HCT116 (cell line): ENCODE results near the gene PRR14. TPM values are rescaled to one million over a fixed set of nuclear protein-coding genes. Genes with fewer than 3 reads are reported as not detected.
"Not testable (repeated sequence)": the region's sequence is repeated elsewhere in the genome, so short reads cannot be mapped to it uniquely, and the experiment has no call there.

Source experiments
- ATAC-seq: fragments of 200-7000 bp; cut with Tn5 transposase; 2 replicates; pipeline ENCODE4 v1.9.1; 2020; ENCODE audit warnings: mild to moderate bottlenecking, moderate library complexity
- BruUV-seq: library from RNA; stranded (reverse); fragments of 400-500 nt; replicated peaks from 2 replicates; lab custom pipeline; 2021; lab: Mats Ljungman, UMichigan
- CTCF ChIA-PET: fragments of 300-600 bp; sonication (Branson Sonifier 250); formaldehyde crosslinking; loops from one replicate; lab custom pipeline; 2021; ENCODE audit warnings: antibody characterized with exemption; lab: Charles Lee
- POLR2A ChIA-PET: fragments of 300-600, 350-600 bp; sonication (Branson Sonifier 250); formaldehyde crosslinking; loops from one replicate; lab custom pipeline; 2021; ENCODE audit warnings: antibody characterized with exemption; lab: Charles Lee
- RAD21 ChIA-PET, 2 experiments: fragments of 300-600 bp; sonication (Branson Sonifier 250); formaldehyde crosslinking; loops; one replicate each; lab custom pipeline; 2023; ENCODE audit warnings: low total read pairs in 2 of 2; ENCODE audit not compliant: uncharacterized antibody in 2 of 2, unreplicated experiment in 2 of 2, low non-redundant PET in 1 of 2; lab: Charles Lee
- DNase-seq: peaks from one replicate; pipeline ENCODE4 v3.0.0-alpha.2; 2010; ENCODE audit warnings: low read depth, low spot score
- H2AFZ ChIP-seq: fragments of 200-600 bp; shearing (Covaris generic), sonication (generic); 2 replicates; pipeline ENCODE4 v1.6.1; 2017; ENCODE audit warnings: low read depth, mixed run types, mixed read lengths, antibody characterized with exemption, low read length; ENCODE audit not compliant: poor library complexity, severe bottlenecking
- H3K27ac ChIP-seq: 2 replicates; pipeline ENCODE4 v1.5.1; 2012; ENCODE audit warnings: low read depth, low read length
- H3K27me3 ChIP-seq: fragments of 200-600 bp; sonication (generic); 2 replicates; pipeline ENCODE4 v1.6.1; 2016; ENCODE audit warnings: mixed run types, low read length, mixed read lengths; ENCODE audit not compliant: insufficient read depth
- H3K36me3 ChIP-seq, 2 experiments: fragments of 200-500 bp in 1 of 2; fragments of 200-600 bp in 1 of 2; sonication (Bioruptor generic) in 1 of 2; sonication (generic) in 1 of 2; 2 replicates each; pipeline versions ENCODE4 v1.5.1 to v1.6.1; 2014 to 2016; ENCODE audit warnings: low read length in 2 of 2, inconsistent platforms in 1 of 2, mixed read lengths in 1 of 2, mixed run types in 1 of 2; ENCODE audit not compliant: insufficient read depth in 2 of 2, control insufficient read depth in 1 of 2
- H3K4me1 ChIP-seq, 2 experiments: fragments of 200-600 bp in 1 of 2; sonication (generic) in 1 of 2; 2 replicates each; pipeline versions ENCODE4 v1.5.1 to v1.6.1; 2012 to 2017; ENCODE audit warnings: low read length in 2 of 2, inconsistent platforms in 1 of 2, mild to moderate bottlenecking in 1 of 2, mixed read lengths in 1 of 2, mixed run types in 1 of 2, moderate library complexity in 1 of 2; ENCODE audit not compliant: insufficient read depth in 2 of 2, control insufficient read depth in 1 of 2
- H3K4me2 ChIP-seq: fragments of 200-600 bp; sonication (generic); 2 replicates; pipeline ENCODE4 v1.6.1; 2017; ENCODE audit warnings: mixed run types, low read length, mixed read lengths
- H3K4me3 ChIP-seq, 2 experiments: fragments of 200-600 bp in 1 of 2; sonication (generic) in 1 of 2; replicated peaks in 1 of 2; 2 replicates each; pipeline ENCODE4 v1.5.1; 2011 to 2016; ENCODE audit warnings: low read length in 2 of 2, control low read depth in 1 of 2, low read depth in 1 of 2, mild to moderate bottlenecking in 1 of 2, mixed read lengths in 1 of 2, mixed run types in 1 of 2
- H3K79me2 ChIP-seq: fragments of 200-600 bp; sonication (generic); 2 replicates; pipeline ENCODE4 v1.6.1; 2017; ENCODE audit warnings: mild to moderate bottlenecking, mixed run types, low read length, moderate library complexity, mixed read lengths; ENCODE audit not compliant: insufficient read depth
- H3K9ac ChIP-seq: fragments of 200-600 bp; sonication (generic); 2 replicates; pipeline ENCODE4 v1.6.1; 2016; ENCODE audit warnings: low read length, mixed read lengths
- H3K9me2 ChIP-seq: fragments of 200-600 bp; sonication (generic), shearing (Covaris generic); 2 replicates; pipeline ENCODE4 v1.6.1; 2017; ENCODE audit warnings: mixed run types, mild to moderate bottlenecking, moderate library complexity; ENCODE audit not compliant: insufficient read depth
- H3K9me3 ChIP-seq, 2 experiments: fragments of 200-500 bp in 1 of 2; fragments of 200-600 bp in 1 of 2; sonication (Bioruptor generic) in 1 of 2; sonication (generic) in 1 of 2; 2 replicates each; pipeline ENCODE4 v1.6.1; 2014 to 2017; ENCODE audit warnings: low read length in 2 of 2, mixed read lengths in 2 of 2, inconsistent platforms in 1 of 2, low read depth in 1 of 2, mild to moderate bottlenecking in 1 of 2, mixed run types in 1 of 2, moderate library complexity in 1 of 2; ENCODE audit not compliant: control insufficient read depth in 1 of 2, insufficient read depth in 1 of 2
- H4K20me1 ChIP-seq: fragments of 200-600 bp; sonication (generic), shearing (Covaris generic); 2 replicates; pipeline ENCODE4 v1.6.1; 2017; ENCODE audit warnings: mixed run types, mild to moderate bottlenecking, moderate library complexity; ENCODE audit not compliant: insufficient read depth
- CBX3 ChIP-seq: IDR thresholded peaks from 2 replicates; pipeline ENCODE4 v1.6.1; 2012; ENCODE audit warnings: low read depth
- CEBPB ChIP-seq: IDR thresholded peaks from 2 replicates; pipeline ENCODE4 v1.6.1; 2012; ENCODE audit warnings: low read depth
- EGR1 ChIP-seq: IDR thresholded peaks from 2 replicates; pipeline ENCODE4 v1.6.1; 2012; ENCODE audit warnings: low read depth
- EZH2 ChIP-seq: fragments of 200-600 bp; sonication (generic); IDR thresholded peaks from 2 replicates; pipeline ENCODE4 v1.6.1; 2017; ENCODE audit warnings: antibody characterized with exemption, mixed run types
- FOSL1 ChIP-seq: IDR thresholded peaks from 2 replicates; pipeline ENCODE4 v1.6.1; 2012; ENCODE audit warnings: low read depth
- POLR2A ChIP-seq: IDR thresholded peaks from 2 replicates; pipeline ENCODE4 v1.7.0; 2011; ENCODE audit warnings: borderline replicate concordance; ENCODE audit not compliant: insufficient read depth, insufficient read length; ENCODE audit errors: extremely low read depth
- RAD21 ChIP-seq: IDR thresholded peaks from 2 replicates; pipeline ENCODE4 v1.6.1; 2012; ENCODE audit warnings: low read depth, mild to moderate bottlenecking
- SP1 ChIP-seq: IDR thresholded peaks from 2 replicates; pipeline ENCODE4 v1.6.1; 2012; ENCODE audit warnings: low read depth
- SRF ChIP-seq: IDR thresholded peaks from 2 replicates; pipeline ENCODE4 v1.6.1; 2012; ENCODE audit warnings: low read depth
- TCF7L2 ChIP-seq: IDR thresholded peaks from 2 replicates; pipeline ENCODE4 v1.7.0; 2011; ENCODE audit warnings: borderline replicate concordance, inconsistent platforms; ENCODE audit not compliant: insufficient read depth, insufficient read length; ENCODE audit errors: extremely low read depth
- YY1 ChIP-seq: IDR thresholded peaks from 2 replicates; pipeline ENCODE4 v1.6.1; 2011; ENCODE audit warnings: low read length, low read depth, moderate library complexity, mild to moderate bottlenecking; ENCODE audit not compliant: insufficient replicate concordance; ENCODE audit errors: extremely low read depth
- ZFX ChIP-seq: fragments of 450-650 bp; IDR thresholded peaks from 2 replicates; pipeline ENCODE4 v1.6.1; 2017
- intact Hi-C: fragments of 100-400 bp; cut with micrococcal nuclease; formaldehyde crosslinking; loops from 2 replicates; pipeline ENCODE4 v1.10.0; 2022
- total RNA-seq: library from RNA; stranded (reverse); gene quantifications from one replicate; pipeline ENCODE4 v1.2.1, GENCODE V29; 2021; ENCODE audit not compliant: unreplicated experiment
- TF ChIP-seq, protein P1 (sequence below), 3 experiments: fragments of 200-600 bp in 1 of 3; sonication (generic) in 1 of 3; IDR thresholded peaks in 2 of 3; conservative IDR thresholded peaks in 1 of 3; 2 replicates each; pipeline ENCODE4 v1.5.1; 2012 to 2017; ENCODE audit warnings: low read depth in 2 of 3, low read length in 2 of 3, antibody characterized with exemption in 1 of 3, borderline replicate concordance in 1 of 3, control low read depth in 1 of 3, mild to moderate bottlenecking in 1 of 3, mixed read lengths in 1 of 3, mixed run types in 1 of 3, moderate library complexity in 1 of 3; ENCODE audit not compliant: insufficient read depth in 1 of 3
- TF ChIP-seq, protein P2 (sequence below): IDR thresholded peaks from 2 replicates; pipeline ENCODE4 v1.6.1; 2011; ENCODE audit warnings: mild to moderate bottlenecking, low read length, moderate library complexity; ENCODE audit not compliant: insufficient replicate concordance; ENCODE audit errors: extremely low read depth
- TF ChIP-seq, protein P3 (sequence below): IDR thresholded peaks from 2 replicates; pipeline ENCODE4 v1.6.1; 2012

Gene PRR14
- total RNA-seq, 1 experiment from 2014 or later, result 56.2 TPM

DNA sequence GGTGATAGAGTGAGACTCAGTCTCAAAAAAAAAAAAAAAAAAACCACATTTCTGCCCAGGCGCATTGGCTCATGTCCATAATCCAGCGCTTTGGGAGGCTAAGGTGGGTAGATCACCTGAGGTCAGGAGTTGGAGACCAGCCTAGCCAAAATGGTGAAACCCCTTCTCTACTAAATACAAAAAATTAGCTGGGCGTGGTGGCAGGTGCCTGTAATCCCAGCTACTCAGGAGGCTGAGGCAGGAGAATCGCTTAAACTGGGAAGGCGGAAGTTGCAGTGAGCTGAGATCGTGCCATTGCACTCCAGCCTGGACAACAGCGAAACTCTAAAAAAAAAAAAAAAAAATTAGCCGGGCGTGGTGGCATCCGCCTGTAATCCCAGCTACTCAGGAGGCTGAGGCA, 13.6 kb upstream of the PRR14 start:
- H3K36me3 ChIP-seq, H3K4me2 ChIP-seq, H4K20me1 ChIP-seq, H3K9me2 ChIP-seq, H3K27me3 ChIP-seq, H3K9me3 ChIP-seq, H2AFZ ChIP-seq, H3K27ac ChIP-seq, H3K4me3 ChIP-seq, BruUV-seq, RAD21 ChIA-PET, intact Hi-C loops, DNase-seq, ATAC-seq, H3K9ac ChIP-seq: not testable (repeated sequence)
- peaks cover 13% of the 10 kb centered on the region for H3K79me2 ChIP-seq
- H3K4me1 ChIP-seq, result peaks cover 8 to 35% of the 10 kb centered on the region in 2 experiments; a peak in 3 of 4 replicates
- POLR2A ChIA-PET, result interaction anchor here (0.7 kb wide), 1 partner anchor 178 kb away, joined by 3 read pairs; no protein-coding TSS in a partner anchor
- CTCF ChIA-PET, result interaction anchor here (1.3 to 1.7 kb wide), 6 partner anchors 10 to 525 kb away, joined by 3 to 9 read pairs (median 4); partner anchors contain the start of genes DCTPP1 and PRR14

DNA sequence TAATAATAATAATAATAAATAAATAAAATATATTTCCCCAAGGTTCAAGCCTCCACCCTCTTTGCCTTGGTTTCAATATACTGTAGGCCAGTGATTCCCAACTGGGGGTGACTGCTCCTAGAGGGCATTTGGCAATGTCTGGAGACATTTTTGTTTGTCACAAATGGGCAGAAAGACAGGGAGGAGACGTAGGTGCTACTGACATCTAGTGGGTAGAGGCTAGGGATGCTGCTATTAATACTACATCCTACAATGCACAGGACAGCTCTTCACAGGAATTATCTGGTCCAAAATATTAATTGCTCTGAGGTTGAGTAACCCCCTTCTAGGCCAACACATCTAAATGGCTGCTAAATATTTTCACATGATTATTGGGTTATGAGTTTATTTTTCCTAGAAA, 12.8 kb upstream of the PRR14 start:
- H4K20me1 ChIP-seq, result no peaks in the 10 kb centered on the region
- POLR2A ChIA-PET, result interaction anchor here (0.7 kb wide), 1 partner anchor 179 kb away, joined by 3 read pairs; no protein-coding TSS in a partner anchor
- intact Hi-C loops, result no loop called here
- CTCF ChIA-PET, result interaction anchor here (1.3 to 1.7 kb wide), 6 partner anchors 11 to 526 kb away, joined by 3 to 9 read pairs (median 4); partner anchors contain the start of genes DCTPP1 and PRR14
- peak; percentile 62 for DNase-seq
- RAD21 ChIA-PET, result interaction anchor here in 1 of 2 experiments (0.6 kb wide), 1 partner anchor 160 kb away, joined by 3 read pairs; no protein-coding TSS in a partner anchor
- H3K9me2 ChIP-seq, result no peaks in the 10 kb centered on the region
- TF ChIP-seq FOSL1 (no peak), SRF (no peak), CEBPB (peak; percentile 33; the same call in 1 of the 2 replicates), RAD21 (peak; percentile 91), EGR1 (no peak), SP1 (no peak), EZH2 (no peak), ZFX (no peak), CBX3 (peak; percentile 72), POLR2A (no peak), YY1 (peak; percentile 27), TCF7L2 (no peak)
- TF ChIP-seq, protein P1, sequence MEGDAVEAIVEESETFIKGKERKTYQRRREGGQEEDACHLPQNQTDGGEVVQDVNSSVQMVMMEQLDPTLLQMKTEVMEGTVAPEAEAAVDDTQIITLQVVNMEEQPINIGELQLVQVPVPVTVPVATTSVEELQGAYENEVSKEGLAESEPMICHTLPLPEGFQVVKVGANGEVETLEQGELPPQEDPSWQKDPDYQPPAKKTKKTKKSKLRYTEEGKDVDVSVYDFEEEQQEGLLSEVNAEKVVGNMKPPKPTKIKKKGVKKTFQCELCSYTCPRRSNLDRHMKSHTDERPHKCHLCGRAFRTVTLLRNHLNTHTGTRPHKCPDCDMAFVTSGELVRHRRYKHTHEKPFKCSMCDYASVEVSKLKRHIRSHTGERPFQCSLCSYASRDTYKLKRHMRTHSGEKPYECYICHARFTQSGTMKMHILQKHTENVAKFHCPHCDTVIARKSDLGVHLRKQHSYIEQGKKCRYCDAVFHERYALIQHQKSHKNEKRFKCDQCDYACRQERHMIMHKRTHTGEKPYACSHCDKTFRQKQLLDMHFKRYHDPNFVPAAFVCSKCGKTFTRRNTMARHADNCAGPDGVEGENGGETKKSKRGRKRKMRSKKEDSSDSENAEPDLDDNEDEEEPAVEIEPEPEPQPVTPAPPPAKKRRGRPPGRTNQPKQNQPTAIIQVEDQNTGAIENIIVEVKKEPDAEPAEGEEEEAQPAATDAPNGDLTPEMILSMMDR (IDR thresholded peaks at IDR 0.05 in 2 of 3, conservative IDR thresholded peaks at IDR 0.05 in 1 of 3; ENCODE audit: borderline replicate concordance in 1 of 3, insufficient read depth in 1 of 3, low read depth in 2 of 3, low read length in 2 of 3), result peak; percentile 72 to 77 (median 76)
- TF ChIP-seq, protein P2, sequence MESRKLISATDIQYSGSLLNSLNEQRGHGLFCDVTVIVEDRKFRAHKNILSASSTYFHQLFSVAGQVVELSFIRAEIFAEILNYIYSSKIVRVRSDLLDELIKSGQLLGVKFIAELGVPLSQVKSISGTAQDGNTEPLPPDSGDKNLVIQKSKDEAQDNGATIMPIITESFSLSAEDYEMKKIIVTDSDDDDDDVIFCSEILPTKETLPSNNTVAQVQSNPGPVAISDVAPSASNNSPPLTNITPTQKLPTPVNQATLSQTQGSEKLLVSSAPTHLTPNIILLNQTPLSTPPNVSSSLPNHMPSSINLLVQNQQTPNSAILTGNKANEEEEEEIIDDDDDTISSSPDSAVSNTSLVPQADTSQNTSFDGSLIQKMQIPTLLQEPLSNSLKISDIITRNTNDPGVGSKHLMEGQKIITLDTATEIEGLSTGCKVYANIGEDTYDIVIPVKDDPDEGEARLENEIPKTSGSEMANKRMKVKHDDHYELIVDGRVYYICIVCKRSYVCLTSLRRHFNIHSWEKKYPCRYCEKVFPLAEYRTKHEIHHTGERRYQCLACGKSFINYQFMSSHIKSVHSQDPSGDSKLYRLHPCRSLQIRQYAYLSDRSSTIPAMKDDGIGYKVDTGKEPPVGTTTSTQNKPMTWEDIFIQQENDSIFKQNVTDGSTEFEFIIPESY, result no peak
- TF ChIP-seq, protein P3, sequence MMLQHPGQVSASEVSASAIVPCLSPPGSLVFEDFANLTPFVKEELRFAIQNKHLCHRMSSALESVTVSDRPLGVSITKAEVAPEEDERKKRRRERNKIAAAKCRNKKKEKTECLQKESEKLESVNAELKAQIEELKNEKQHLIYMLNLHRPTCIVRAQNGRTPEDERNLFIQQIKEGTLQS, result no peak
- peaks cover 13% of the 10 kb centered on the region for H3K79me2 ChIP-seq
- no peaks in the 10 kb centered on the region for H3K36me3 ChIP-seq
- no peak overlapping the region; the same call in 1 of the 2 replicates for H3K4me2 ChIP-seq
- H3K27ac ChIP-seq, result no peak overlapping the region
- no peaks in the 10 kb centered on the region for H3K9me3 ChIP-seq
- no peak overlapping the region for H2AFZ ChIP-seq
- no peak overlapping the region for H3K4me3 ChIP-seq
- no peaks in the 10 kb centered on the region for H3K27me3 ChIP-seq
- peak; percentile 65 for ATAC-seq
- no TSS peak for BruUV-seq
- H3K4me1 ChIP-seq, result peaks cover 8 to 35% of the 10 kb centered on the region in 2 experiments; a peak in 3 of 4 replicates
- no peak overlapping the region for H3K9ac ChIP-seq
